IPS-18a (cell line): ENCODE results near the gene CFAP210.
"Not testable (repeated sequence)": the region's sequence is repeated elsewhere in the genome, so short reads cannot be mapped to it uniquely, and the experiment has no call there.

Experiments used
- H3K27ac ChIP-seq: one replicate; pipeline ENCODE4 v1.5.1; 2013; ENCODE audit warnings: low read length
- H3K27me3 ChIP-seq: one replicate; pipeline ENCODE4 v1.6.1; 2013; ENCODE audit warnings: mild to moderate bottlenecking, low read length; ENCODE audit not compliant: control insufficient read depth, insufficient read depth
- H3K36me3 ChIP-seq: one replicate; pipeline ENCODE4 v1.6.1; 2013; ENCODE audit warnings: low read depth, low read length; ENCODE audit not compliant: control insufficient read depth
- H3K4me1 ChIP-seq: one replicate; pipeline ENCODE4 v1.6.1; 2013; ENCODE audit warnings: low read depth, low read length; ENCODE audit not compliant: control insufficient read depth
- H3K4me3 ChIP-seq: one replicate; pipeline ENCODE4 v1.5.1; 2013; ENCODE audit warnings: low read length
- H3K9ac ChIP-seq: one replicate; pipeline ENCODE4 v1.6.1; 2013; ENCODE audit warnings: mild to moderate bottlenecking, low read length, moderate library complexity
- H3K9me3 ChIP-seq: one replicate; pipeline ENCODE4 v1.6.1; 2013; ENCODE audit warnings: low read depth, low read length; ENCODE audit not compliant: control insufficient read depth

Gene CFAP210

GRCh38 chr2:169644173-169644572 is 50.0 kb downstream of the CFAP210 start:
- no peak overlapping the region for H3K9ac ChIP-seq
- no peaks in the 10 kb centered on the region for H3K27me3 ChIP-seq
- no peaks in the 10 kb centered on the region for H3K36me3 ChIP-seq
- H3K9me3 ChIP-seq, result no peaks in the 10 kb centered on the region
- no peak overlapping the region for H3K4me3 ChIP-seq
- no peak overlapping the region for H3K27ac ChIP-seq
- H3K4me1 ChIP-seq, result no peaks in the 10 kb centered on the region

- H3K4me3 ChIP-seq, result no peak overlapping the region
- H3K27ac ChIP-seq, result no peak overlapping the region
- H3K27me3 ChIP-seq, result no peaks in the 10 kb centered on the region
- H3K36me3 ChIP-seq, result peaks cover 24% of the 10 kb centered on the region
- no peaks in the 10 kb centered on the region for H3K4me1 ChIP-seq
- H3K9ac ChIP-seq, result no peak overlapping the region
- H3K9me3 ChIP-seq, result no peaks in the 10 kb centered on the region
Observed at GRCh38 chr2:169641464-169641863, 52.7 kb downstream of the CFAP210 start.

GRCh38 chr2:169640104-169640503 is 54.1 kb downstream of the CFAP210 start:
- H3K4me1 ChIP-seq, result no peaks in the 10 kb centered on the region
- no peak overlapping the region for H3K4me3 ChIP-seq
- no peaks in the 10 kb centered on the region for H3K9me3 ChIP-seq
- H3K36me3 ChIP-seq, result peaks cover 37% of the 10 kb centered on the region
- no peak overlapping the region for H3K9ac ChIP-seq
- no peak overlapping the region for H3K27ac ChIP-seq
- H3K27me3 ChIP-seq, result no peaks in the 10 kb centered on the region

- Histone ChIP-seq H3K36me3 (peaks cover 59% of the 10 kb centered on the region), H3K4me3 (no peak overlapping the region)
Observed at GRCh38 chr2:169637620-169638019, 56.6 kb downstream of the CFAP210 start.

GRCh38 chr2:169636440-169637097 is 57.6 kb downstream of the CFAP210 start:
- Histone ChIP-seq H3K36me3 (peaks cover 65% of the 10 kb centered on the region), H3K27me3 (no peaks in the 10 kb centered on the region), H3K4me1 (no peaks in the 10 kb centered on the region), H3K27ac (no peak overlapping the region), H3K9ac (no peak overlapping the region), H3K4me3 (no peak overlapping the region), H3K9me3 (no peaks in the 10 kb centered on the region)

More at GRCh38 chr2:169637620-169638019, 56.6 kb downstream of the CFAP210 start:
- H3K9ac ChIP-seq, result no peak overlapping the region
- no peaks in the 10 kb centered on the region for H3K4me1 ChIP-seq
- H3K27ac ChIP-seq, result no peak overlapping the region
- no peaks in the 10 kb centered on the region for H3K9me3 ChIP-seq
- no peaks in the 10 kb centered on the region for H3K27me3 ChIP-seq

- Histone ChIP-seq H3K36me3 (peaks cover 25% of the 10 kb centered on the region), H3K4me3 (no peak overlapping the region), H3K27ac (no peak overlapping the region), H3K9me3 (no peaks in the 10 kb centered on the region), H3K9ac (no peak overlapping the region), H3K27me3 (no peaks in the 10 kb centered on the region), H3K4me1 (no peaks in the 10 kb centered on the region)
Observed at GRCh38 chr2:169625781-169626180, 68.4 kb downstream of the CFAP210 start.

GRCh38 chr2:169623235-169623634 is 71.0 kb downstream of the CFAP210 start:
- no peaks in the 10 kb centered on the region for H3K27me3 ChIP-seq
- H3K27ac ChIP-seq, result no peak overlapping the region
- no peaks in the 10 kb centered on the region for H3K9me3 ChIP-seq
- no peak overlapping the region for H3K4me3 ChIP-seq
- H3K4me1 ChIP-seq, result no peaks in the 10 kb centered on the region
- H3K9ac ChIP-seq, result no peak overlapping the region
- H3K36me3 ChIP-seq, result peaks cover 30% of the 10 kb centered on the region

- H3K4me1 ChIP-seq, result no peaks in the 10 kb centered on the region
- H3K27me3 ChIP-seq, result no peaks in the 10 kb centered on the region
- no peak overlapping the region for H3K9ac ChIP-seq
- peaks cover 31% of the 10 kb centered on the region for H3K36me3 ChIP-seq
- H3K27ac ChIP-seq, result no peak overlapping the region
- H3K9me3 ChIP-seq, result no peaks in the 10 kb centered on the region
- no peak overlapping the region for H3K4me3 ChIP-seq
Observed at GRCh38 chr2:169620509-169620908, 73.7 kb downstream of the CFAP210 start.

- H3K4me1 ChIP-seq, result no peaks in the 10 kb centered on the region
- H3K36me3 ChIP-seq, result peaks cover 36% of the 10 kb centered on the region
- H3K4me3 ChIP-seq, result no peak overlapping the region
- H3K9ac ChIP-seq, result no peak overlapping the region
- H3K27ac ChIP-seq, result no peak overlapping the region
- H3K27me3 ChIP-seq, result no peaks in the 10 kb centered on the region
- no peaks in the 10 kb centered on the region for H3K9me3 ChIP-seq
Observed at GRCh38 chr2:169619946-169620345, 74.3 kb downstream of the CFAP210 start.

- H3K9ac ChIP-seq, H3K27me3 ChIP-seq, H3K4me3 ChIP-seq, H3K4me1 ChIP-seq, H3K9me3 ChIP-seq, H3K27ac ChIP-seq: not testable (repeated sequence)
- peaks cover 61% of the 10 kb centered on the region for H3K36me3 ChIP-seq
Observed at GRCh38 chr2:169615982-169616381, 78.2 kb downstream of the CFAP210 start.

GRCh38 chr2:169613876-169614275 is 80.3 kb downstream of the CFAP210 start:
- Histone ChIP-seq H3K9me3 (no peaks in the 10 kb centered on the region), H3K4me1 (no peaks in the 10 kb centered on the region), H3K27me3 (no peaks in the 10 kb centered on the region), H3K4me3 (no peak overlapping the region), H3K27ac (no peak overlapping the region), H3K9ac (no peak overlapping the region), H3K36me3 (peaks cover 69% of the 10 kb centered on the region)

- no peak overlapping the region for H3K9ac ChIP-seq
- H3K27me3 ChIP-seq, result no peaks in the 10 kb centered on the region
- no peaks in the 10 kb centered on the region for H3K9me3 ChIP-seq
- no peak overlapping the region for H3K27ac ChIP-seq
- peaks cover 76% of the 10 kb centered on the region for H3K36me3 ChIP-seq
- H3K4me3 ChIP-seq, result no peak overlapping the region
- no peaks in the 10 kb centered on the region for H3K4me1 ChIP-seq
Observed at GRCh38 chr2:169609264-169609663, 84.9 kb downstream of the CFAP210 start.
